HepG2 (cell line): ENCODE data around the gene SIRT7. TPM values are rescaled to one million over a fixed set of nuclear protein-coding genes. Genes with fewer than 3 reads are reported as not detected.

Source experiments
- BHLHE40 ChIP-seq: IDR thresholded peaks from 2 replicates; pipeline ENCODE4 v1.6.1; 2011; ENCODE audit warnings: low read length, improper control_type of control experiment
- CEBPG ChIP-seq: IDR thresholded peaks from 2 replicates; pipeline ENCODE4 v1.6.1; 2016
- CREM ChIP-seq, 2 experiments: sonication (generic) in 1 of 2; formaldehyde crosslinking in 1 of 2; IDR thresholded peaks; 2 replicates each; pipeline versions ENCODE4 v1.4.0 to v1.6.1; 2016 to 2020; ENCODE audit warnings: antibody characterized with exemption in 1 of 2, mild to moderate bottlenecking in 1 of 2, missing genetic modification reagents in 1 of 2
- EEA1 ChIP-seq: sonication (generic); formaldehyde crosslinking; IDR thresholded peaks from 2 replicates; pipeline ENCODE4 v1.5.1; 2020; ENCODE audit warnings: mild to moderate bottlenecking, missing genetic modification reagents, borderline replicate concordance
- EP300 ChIP-seq, 3 experiments: sonication (generic) in 1 of 3; formaldehyde crosslinking in 1 of 3; IDR thresholded peaks; 2 replicates each; pipeline versions ENCODE4 v1.5.1 to v1.6.1; 2011 to 2020; ENCODE audit warnings: low read depth in 2 of 3, low read length in 2 of 3, borderline replicate concordance in 1 of 3, improper control_type of control experiment in 1 of 3, mild to moderate bottlenecking in 1 of 3, missing genetic modification reagents in 1 of 3, moderate library complexity in 1 of 3
- KAT7 ChIP-seq: IDR thresholded peaks from 2 replicates; pipeline ENCODE4 v1.6.1; 2018; ENCODE audit warnings: borderline replicate concordance, missing compliant biosample characterization
- KDM5A ChIP-seq: fragments of 200-600 bp; sonication (generic); IDR thresholded peaks from 2 replicates; pipeline ENCODE4 v1.7.0; 2018; ENCODE audit warnings: antibody characterized with exemption, mild to moderate bottlenecking, low read length, borderline replicate concordance
- MED1 ChIP-seq: sonication (generic); formaldehyde crosslinking; IDR thresholded peaks from 2 replicates; pipeline ENCODE4 v1.4.0; 2020; ENCODE audit warnings: missing genetic modification reagents
- NFE2L1 ChIP-seq: sonication (generic); formaldehyde crosslinking; IDR thresholded peaks from 2 replicates; pipeline ENCODE4 v1.4.0; 2020; ENCODE audit warnings: missing genetic modification reagents, mild to moderate bottlenecking, borderline replicate concordance
- NFRKB ChIP-seq: fragments of 450-650 bp; IDR thresholded peaks from 2 replicates; pipeline ENCODE4 v1.6.1; 2017
- NR2F2 ChIP-seq: IDR thresholded peaks from 2 replicates; pipeline ENCODE4 v1.6.1; 2012; ENCODE audit warnings: low read depth, inconsistent platforms, borderline replicate concordance
- POLR2AphosphoS5 ChIP-seq: IDR thresholded peaks from 2 replicates; pipeline ENCODE4 v1.6.1; 2012; ENCODE audit warnings: low read depth, low read length
- SPEN ChIP-seq: sonication (generic); formaldehyde crosslinking; IDR thresholded peaks from 2 replicates; pipeline ENCODE4 v1.5.1; 2020; ENCODE audit warnings: low read depth, mild to moderate bottlenecking, missing genetic modification reagents
- TBL1XR1 ChIP-seq: fragments of 150-350 bp; IDR thresholded peaks from 2 replicates; pipeline ENCODE4 v1.6.1; 2014; ENCODE audit warnings: borderline replicate concordance, low read length; ENCODE audit not compliant: partially characterized antibody
- USF2 ChIP-seq, 2 experiments: sonication (generic) in 1 of 2; formaldehyde crosslinking in 1 of 2; IDR thresholded peaks; 2 replicates each; pipeline versions ENCODE4 v1.5.1 to v1.6.1; 2011 to 2020; ENCODE audit warnings: borderline replicate concordance in 1 of 2, low read depth in 1 of 2, low read length in 1 of 2, mild to moderate bottlenecking in 1 of 2, missing genetic modification reagents in 1 of 2, moderate library complexity in 1 of 2
- ZBTB37 ChIP-seq: sonication (generic); formaldehyde crosslinking; IDR thresholded peaks from 2 replicates; pipeline ENCODE4 v1.4.0; 2020; ENCODE audit warnings: mild to moderate bottlenecking, missing genetic modification reagents
- ZFP90 ChIP-seq: sonication (generic); formaldehyde crosslinking; IDR thresholded peaks from 2 replicates; pipeline ENCODE4 v1.8.0; 2022; ENCODE audit warnings: missing genetic modification reagents, mild to moderate bottlenecking, inconsistent platforms, borderline replicate concordance
- ZFY ChIP-seq: sonication (generic); formaldehyde crosslinking; IDR thresholded peaks from 2 replicates; pipeline ENCODE4 v1.4.0; 2020; ENCODE audit warnings: missing genetic modification reagents
- ZNF264 ChIP-seq: sonication (generic); formaldehyde crosslinking; IDR thresholded peaks from 2 replicates; pipeline ENCODE4 v1.4.0; 2020; ENCODE audit warnings: missing genetic modification reagents
- ZNF619 ChIP-seq: sonication (generic); formaldehyde crosslinking; IDR thresholded peaks from 2 replicates; pipeline ENCODE4 v1.4.0; 2020; ENCODE audit warnings: mild to moderate bottlenecking, missing genetic modification reagents
- polyA plus RNA-seq, 8 experiments: library from polyadenylated mRNA; depleted of rRNA in 3 of 8; stranded (reverse) in 7 of 8; unstranded in 1 of 8; fragments of >200 nt; fragmentation: Illumina TruSeq in 4 of 8; extraction: Trizol in 4 of 8; gene quantifications; 2 replicates each; pipeline versions ENCODE4 v1.2.1 to v1.2.3, GENCODE V29; 2011 to 2016; ENCODE audit warnings: low read depth in 4 of 8, missing spikeins in 1 of 8, mixed read lengths in 1 of 8; ENCODE audit not compliant: insufficient read depth in 1 of 8
- total RNA-seq, 5 experiments: library from RNA; depleted of rRNA; stranded (reverse); fragments of >200 nt; fragmentation: Illumina TruSeq; extraction: Trizol; gene quantifications; 2 replicates each; pipeline ENCODE4 v1.2.3, GENCODE V29; 2016; ENCODE audit warnings: low read depth in 1 of 5
- TF ChIP-seq, protein P1 (sequence below): sonication (generic); formaldehyde crosslinking; IDR thresholded peaks from 2 replicates; pipeline ENCODE4 v1.8.1; 2023; ENCODE audit warnings: mild to moderate bottlenecking, missing genetic modification reagents
- TF ChIP-seq, protein P2 (sequence below): sonication (generic); formaldehyde crosslinking; IDR thresholded peaks from 2 replicates; pipeline ENCODE4 v1.5.0; 2020; ENCODE audit warnings: mild to moderate bottlenecking, missing genetic modification reagents, moderate library complexity

Gene SIRT7
- total and polyA plus RNA-seq, 2 of the 13 experiments (the other 11 are each of a cell fraction or from before 2014, with no cell fraction given), result 8.3 to 24.8 TPM

- TF ChIP-seq NR2F2, result no peak
- no peak for TF ChIP-seq ZNF264
- no peak for TF ChIP-seq EEA1
- TF ChIP-seq MED1 (CRISPR knock-in tag), result no peak
- no peak for TF ChIP-seq TBL1XR1
- TF ChIP-seq ZFP90, result no peak
- TF ChIP-seq CEBPG (CRISPR knock-in tag), result no peak
- no peak for TF ChIP-seq USF2 (IDR thresholded peaks at IDR 0.05; ENCODE audit: low read depth, low read length)
- TF ChIP-seq USF2 (CRISPR knock-in tag; IDR thresholded peaks at IDR 0.05; ENCODE audit: borderline replicate concordance), result no peak
- no peak for TF ChIP-seq ZBTB37
- no peak; the same call in 1 of the 2 replicates for TF ChIP-seq ZFY
- TF ChIP-seq POLR2AphosphoS5, result 0 out of 2 replicates have a peak, but pooled peaks have one; percentile 47
- no peak for TF ChIP-seq KDM5A
- TF ChIP-seq BHLHE40, result no peak
- no peak for TF ChIP-seq ZNF619 (CRISPR knock-in tag)
- TF ChIP-seq SPEN (CRISPR knock-in tag), result no peak
- no peak for TF ChIP-seq NFRKB
- no peak for TF ChIP-seq EP300 (IDR thresholded peaks at IDR 0.05; ENCODE audit: low read depth in 2 of 2, low read length in 2 of 2)
- no peak for TF ChIP-seq EP300 (CRISPR knock-in tag; IDR thresholded peaks at IDR 0.05; ENCODE audit: borderline replicate concordance)
- TF ChIP-seq, protein P1, sequence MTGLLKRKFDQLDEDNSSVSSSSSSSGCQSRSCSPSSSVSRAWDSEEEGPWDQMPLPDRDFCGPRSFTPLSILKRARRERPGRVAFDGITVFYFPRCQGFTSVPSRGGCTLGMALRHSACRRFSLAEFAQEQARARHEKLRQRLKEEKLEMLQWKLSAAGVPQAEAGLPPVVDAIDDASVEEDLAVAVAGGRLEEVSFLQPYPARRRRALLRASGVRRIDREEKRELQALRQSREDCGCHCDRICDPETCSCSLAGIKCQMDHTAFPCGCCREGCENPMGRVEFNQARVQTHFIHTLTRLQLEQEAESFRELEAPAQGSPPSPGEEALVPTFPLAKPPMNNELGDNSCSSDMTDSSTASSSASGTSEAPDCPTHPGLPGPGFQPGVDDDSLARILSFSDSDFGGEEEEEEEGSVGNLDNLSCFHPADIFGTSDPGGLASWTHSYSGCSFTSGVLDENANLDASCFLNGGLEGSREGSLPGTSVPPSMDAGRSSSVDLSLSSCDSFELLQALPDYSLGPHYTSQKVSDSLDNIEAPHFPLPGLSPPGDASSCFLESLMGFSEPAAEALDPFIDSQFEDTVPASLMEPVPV (CRISPR knock-in tag), result no peak
- TF ChIP-seq NFE2L1 (CRISPR knock-in tag), result no peak
- no peak for TF ChIP-seq KAT7 (CRISPR knock-in tag)
- TF ChIP-seq CREM (IDR thresholded peaks at IDR 0.05), result no peak
- TF ChIP-seq CREM (CRISPR knock-in tag; IDR thresholded peaks at IDR 0.05), result no peak
- TF ChIP-seq, protein P2, sequence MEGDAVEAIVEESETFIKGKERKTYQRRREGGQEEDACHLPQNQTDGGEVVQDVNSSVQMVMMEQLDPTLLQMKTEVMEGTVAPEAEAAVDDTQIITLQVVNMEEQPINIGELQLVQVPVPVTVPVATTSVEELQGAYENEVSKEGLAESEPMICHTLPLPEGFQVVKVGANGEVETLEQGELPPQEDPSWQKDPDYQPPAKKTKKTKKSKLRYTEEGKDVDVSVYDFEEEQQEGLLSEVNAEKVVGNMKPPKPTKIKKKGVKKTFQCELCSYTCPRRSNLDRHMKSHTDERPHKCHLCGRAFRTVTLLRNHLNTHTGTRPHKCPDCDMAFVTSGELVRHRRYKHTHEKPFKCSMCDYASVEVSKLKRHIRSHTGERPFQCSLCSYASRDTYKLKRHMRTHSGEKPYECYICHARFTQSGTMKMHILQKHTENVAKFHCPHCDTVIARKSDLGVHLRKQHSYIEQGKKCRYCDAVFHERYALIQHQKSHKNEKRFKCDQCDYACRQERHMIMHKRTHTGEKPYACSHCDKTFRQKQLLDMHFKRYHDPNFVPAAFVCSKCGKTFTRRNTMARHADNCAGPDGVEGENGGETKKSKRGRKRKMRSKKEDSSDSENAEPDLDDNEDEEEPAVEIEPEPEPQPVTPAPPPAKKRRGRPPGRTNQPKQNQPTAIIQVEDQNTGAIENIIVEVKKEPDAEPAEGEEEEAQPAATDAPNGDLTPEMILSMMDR, result no peak
These were observed 38.0 kb upstream of the SIRT7 start (continued) for GRCh38 chr17:81955756-81956544.
